ENCODE data around the gene TMEM169. TPM values are rescaled to one million over a fixed set of nuclear protein-coding genes. Genes with fewer than 3 reads are reported as not detected.
"Not testable (repeated sequence)": the region's sequence is repeated elsewhere in the genome, so short reads cannot be mapped to it uniquely, and the experiment has no call there.

The TMEM169 gene
- total RNA-seq, 2 donors from 2014 or later = 1.6 TPM

- Mint-ChIP-seq H3K27me3 (ENCODE audit: low read depth) (no peaks in the 10 kb centered on the region), H3K4me3 (peak overlapping the region in 1 of 2 donors; percentile 51), H3K27ac (peak overlapping the region; percentile 92), H3K4me1 (ENCODE audit: low read depth) (peaks cover 72% of the 10 kb centered on the region), H3K9me3 (no peaks in the 10 kb centered on the region), H3K36me3 (ENCODE audit: insufficient read depth in 2 of 2) (peaks cover 30 to 58% of the 10 kb centered on the region in 2 donors)
- DNase-seq (no peak), ATAC-seq (replicated peaks in 1 of 2) (peak; percentile 18 to 50)
These were observed 50.9 kb downstream of the TMEM169 start for GRCh38 chr2:216132585-216132984.

- peak overlapping the region in 1 of 2 donors; percentile 14 for H3K4me3 Mint-ChIP-seq
- H3K4me1 Mint-ChIP-seq (ENCODE audit: low read depth) = peaks cover 64% of the 10 kb centered on the region
- H3K9me3 Mint-ChIP-seq = no peaks in the 10 kb centered on the region
- ATAC-seq (replicated peaks in 1 of 2) (no peak), DNase-seq (no peak)
- H3K27me3 Mint-ChIP-seq (ENCODE audit: low read depth) = no peaks in the 10 kb centered on the region
- peaks cover 33 to 63% of the 10 kb centered on the region in 2 donors for H3K36me3 Mint-ChIP-seq (ENCODE audit: insufficient read depth in 2 of 2)
- H3K27ac Mint-ChIP-seq = peak overlapping the region; percentile 92
These were observed 51.7 kb downstream of the TMEM169 start for GRCh38 chr2:216133397-216133796.

DNA sequence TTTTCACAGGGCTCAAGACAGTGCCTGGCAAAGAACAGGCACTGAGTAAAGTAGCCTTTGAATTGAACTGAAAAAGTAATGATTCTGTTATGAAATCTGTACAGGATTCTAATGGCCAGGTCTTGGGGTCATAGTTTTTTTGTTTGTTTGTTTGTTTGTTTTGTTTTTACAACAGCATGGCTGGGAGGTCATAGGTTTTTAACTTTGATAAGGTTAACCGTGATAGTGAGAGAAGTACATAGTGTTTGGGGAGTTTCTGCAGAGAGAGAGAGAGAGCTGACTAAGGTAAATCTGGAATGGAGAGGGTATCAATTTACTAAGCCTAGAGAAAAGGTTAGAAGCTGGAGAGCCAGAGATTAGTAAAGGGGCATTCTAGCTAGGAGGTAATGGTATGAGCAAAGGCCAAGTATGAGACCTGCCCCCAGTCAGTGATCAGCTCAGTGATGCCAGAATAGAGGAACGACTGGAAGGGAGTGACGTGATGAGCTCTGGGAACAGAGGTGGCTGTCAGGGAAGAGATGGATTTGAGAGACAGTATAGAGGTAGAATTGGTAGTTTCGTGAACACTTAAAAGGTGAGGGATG is 53.3 kb downstream of the TMEM169 start:
- ATAC-seq (replicated peaks in 1 of 2) = peak; percentile 53 to 76

DNA sequence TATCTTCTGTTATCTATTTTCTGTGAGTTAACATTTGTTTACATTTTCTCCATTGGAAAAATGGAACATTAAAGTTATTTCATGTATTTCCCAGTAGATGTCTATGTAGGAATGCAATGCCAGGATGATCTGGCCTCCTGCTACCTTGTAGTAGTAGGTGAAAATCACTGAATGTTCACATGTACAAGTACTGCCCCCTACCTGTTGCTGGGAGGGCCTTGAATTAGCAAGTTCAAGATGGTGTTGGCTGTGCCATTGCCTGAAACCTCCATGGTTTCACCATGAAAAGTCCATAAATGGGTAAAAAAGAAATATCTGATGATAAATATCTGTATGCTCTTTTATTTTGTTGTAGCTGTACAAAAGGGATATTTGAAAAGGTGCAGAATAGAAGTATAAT is 58.2 kb downstream of the TMEM169 start:
- peaks cover 18 to 63% of the 10 kb centered on the region in 2 donors for H3K36me3 Mint-ChIP-seq (ENCODE audit: insufficient read depth in 2 of 2)
- no peak for ATAC-seq (replicated peaks in 1 of 2)
- H3K27ac Mint-ChIP-seq = peak overlapping the region; percentile 77
- no peaks in the 10 kb centered on the region for H3K27me3 Mint-ChIP-seq (ENCODE audit: low read depth)
- peaks cover 41% of the 10 kb centered on the region for H3K4me1 Mint-ChIP-seq (ENCODE audit: low read depth)
- peak in 1 of 2 donors; percentile 34 for DNase-seq
- no peak overlapping the region for H3K4me3 Mint-ChIP-seq
- H3K9me3 Mint-ChIP-seq = no peaks in the 10 kb centered on the region

More for the DNA sequence above, 53.3 kb downstream of the TMEM169 start:
- H3K27ac Mint-ChIP-seq = peak overlapping the region; percentile 88
- peaks cover 54% of the 10 kb centered on the region for H3K4me1 Mint-ChIP-seq (ENCODE audit: low read depth)
- DNase-seq = no peak
- no peaks in the 10 kb centered on the region for H3K27me3 Mint-ChIP-seq (ENCODE audit: low read depth)
- H3K9me3 Mint-ChIP-seq = no peaks in the 10 kb centered on the region
- H3K36me3 Mint-ChIP-seq (ENCODE audit: insufficient read depth in 2 of 2) = peaks cover 29 to 66% of the 10 kb centered on the region in 2 donors
- peak overlapping the region in 1 of 2 donors; percentile 47 for H3K4me3 Mint-ChIP-seq

GRCh38 chr2:216141516-216141915 is 59.8 kb downstream of the TMEM169 start:
- H3K9me3 Mint-ChIP-seq; ATAC-seq (replicated peaks in 1 of 2); DNase-seq; H3K27me3 Mint-ChIP-seq (ENCODE audit: low read depth); H3K4me3 Mint-ChIP-seq; H3K27ac Mint-ChIP-seq: not testable (repeated sequence)
- Mint-ChIP-seq H3K36me3 (ENCODE audit: insufficient read depth in 2 of 2) (peaks cover 7 to 47% of the 10 kb centered on the region in 2 donors), H3K4me1 (ENCODE audit: low read depth) (peaks cover 27% of the 10 kb centered on the region)

GRCh38 chr2:216142540-216142939 is 60.8 kb downstream of the TMEM169 start:
- Mint-ChIP-seq H3K27ac (peak overlapping the region; percentile 20), H3K9me3 (no peaks in the 10 kb centered on the region), H3K4me3 (no peak overlapping the region), H3K4me1 (ENCODE audit: low read depth) (peaks cover 36% of the 10 kb centered on the region), H3K36me3 (ENCODE audit: insufficient read depth in 2 of 2) (peaks cover 12 to 53% of the 10 kb centered on the region in 2 donors), H3K27me3 (ENCODE audit: low read depth) (no peaks in the 10 kb centered on the region)
- peak; percentile 96 to 98 for ATAC-seq (replicated peaks in 1 of 2)
- peak; percentile 21 to 49 for DNase-seq

GRCh38 chr2:216144372-216144771 is 62.7 kb downstream of the TMEM169 start:
- Mint-ChIP-seq H3K36me3 (ENCODE audit: insufficient read depth in 2 of 2) (peaks cover 9 to 53% of the 10 kb centered on the region in 2 donors), H3K27ac (no peak overlapping the region), H3K4me3 (no peak overlapping the region), H3K4me1 (ENCODE audit: low read depth) (peaks cover 53% of the 10 kb centered on the region), H3K27me3 (ENCODE audit: low read depth) (no peaks in the 10 kb centered on the region), H3K9me3 (no peaks in the 10 kb centered on the region)
- no peak for DNase-seq
- ATAC-seq (replicated peaks in 1 of 2) = no peak

DNA sequence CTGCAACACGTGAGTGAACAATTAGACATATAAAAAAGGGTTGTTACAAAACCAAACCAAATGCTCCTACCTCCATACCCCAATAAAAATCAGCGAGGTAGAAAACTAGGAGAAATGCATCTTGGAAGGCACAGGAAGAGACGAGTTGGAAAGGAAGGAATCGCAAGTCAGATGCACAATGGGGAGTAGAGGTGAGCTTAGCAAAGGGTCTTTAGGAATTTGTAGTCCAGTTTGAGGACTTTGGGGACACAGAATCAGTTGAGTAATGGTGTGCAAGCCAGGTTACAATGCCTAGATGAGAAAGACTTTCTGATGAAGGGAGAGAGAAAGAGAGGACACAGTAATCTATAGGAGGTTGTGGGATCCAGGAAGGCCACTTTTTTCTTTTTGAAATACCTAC is 63.1 kb downstream of the TMEM169 start:
- ATAC-seq (replicated peaks in 1 of 2) (no peak), DNase-seq (no peak)
- Mint-ChIP-seq H3K36me3 (ENCODE audit: insufficient read depth in 2 of 2) (peaks cover 14 to 54% of the 10 kb centered on the region in 2 donors), H3K27ac (no peak overlapping the region), H3K9me3 (no peaks in the 10 kb centered on the region), H3K27me3 (ENCODE audit: low read depth) (no peaks in the 10 kb centered on the region), H3K4me3 (no peak overlapping the region), H3K4me1 (ENCODE audit: low read depth) (peaks cover 58% of the 10 kb centered on the region)

DNA sequence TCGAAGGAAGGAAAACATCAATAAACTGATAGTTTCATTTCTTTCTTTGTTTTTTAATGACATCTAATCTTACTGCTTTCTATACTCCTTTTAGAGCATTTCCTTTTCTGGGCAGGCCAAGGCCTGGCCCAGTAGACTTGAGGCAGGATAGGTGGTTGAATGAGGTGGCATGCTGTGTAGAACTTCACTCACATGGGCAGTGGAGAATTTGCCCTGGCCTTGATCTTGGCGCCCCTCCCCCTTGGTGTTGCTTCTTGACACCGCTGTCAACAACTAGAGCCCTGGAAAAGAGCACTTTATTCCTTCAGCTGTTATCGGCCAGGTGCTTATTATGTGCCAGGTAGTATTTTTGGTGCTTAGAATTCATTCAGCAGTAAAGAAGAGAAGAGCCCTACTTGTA is 64.9 kb downstream of the TMEM169 start:
- no peaks in the 10 kb centered on the region for H3K27me3 Mint-ChIP-seq (ENCODE audit: low read depth)
- DNase-seq (no peak), ATAC-seq (replicated peaks in 1 of 2) (no peak)
- no peak overlapping the region for H3K4me3 Mint-ChIP-seq
- H3K9me3 Mint-ChIP-seq = no peaks in the 10 kb centered on the region
- H3K36me3 Mint-ChIP-seq (ENCODE audit: insufficient read depth in 2 of 2) = peaks cover 15 to 55% of the 10 kb centered on the region in 2 donors
- H3K27ac Mint-ChIP-seq = no peak overlapping the region
- peaks cover 55% of the 10 kb centered on the region for H3K4me1 Mint-ChIP-seq (ENCODE audit: low read depth)

DNA sequence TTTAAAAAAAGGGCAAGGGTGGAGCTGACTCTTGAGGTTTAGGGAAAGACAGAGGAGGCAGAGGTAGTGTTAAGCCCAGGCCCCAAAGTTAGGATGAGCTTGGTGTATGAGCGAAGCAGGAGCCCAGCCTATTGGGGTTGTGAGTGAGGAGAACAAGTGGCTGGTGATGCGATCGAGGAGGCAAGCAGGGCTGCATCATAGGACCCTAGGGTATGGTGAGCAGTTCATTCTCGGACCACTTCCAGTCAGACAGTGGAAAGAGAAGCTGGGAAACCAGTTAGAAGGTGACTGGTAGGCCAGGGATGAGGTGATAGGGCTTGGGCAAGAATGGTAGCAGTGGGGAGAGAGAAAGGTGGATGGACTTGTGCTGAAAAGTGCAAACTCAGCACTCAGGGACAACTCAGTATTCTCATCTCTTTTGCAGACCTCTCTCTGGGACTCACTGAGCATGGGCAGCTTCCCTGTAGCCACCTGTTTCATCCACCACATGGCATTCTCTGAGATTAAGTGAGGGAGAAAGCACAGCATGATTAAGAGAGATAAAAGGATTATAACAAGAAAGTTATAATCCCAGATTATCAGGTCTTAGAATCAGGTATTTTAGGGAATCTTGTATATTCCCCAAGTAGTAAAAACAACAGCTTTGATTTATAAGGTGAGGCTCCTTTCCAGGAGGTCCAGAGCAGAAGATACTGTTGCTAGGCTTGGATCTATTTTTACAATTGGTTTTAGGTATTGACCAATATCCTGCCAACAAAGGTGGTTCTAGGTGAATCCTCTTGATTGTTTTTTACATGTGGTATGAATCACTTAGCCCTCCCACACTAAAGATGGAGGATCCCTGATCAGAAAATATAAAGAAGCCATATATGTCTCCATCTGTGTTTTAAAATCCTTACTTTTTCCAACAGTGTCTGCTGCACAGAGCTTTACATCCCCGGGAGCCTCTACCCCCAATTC is 65.7 kb downstream of the TMEM169 start:
- Mint-ChIP-seq H3K27ac (no peak overlapping the region), H3K9me3 (no peaks in the 10 kb centered on the region), H3K36me3 (ENCODE audit: insufficient read depth in 2 of 2) (peaks cover 15 to 54% of the 10 kb centered on the region in 2 donors), H3K27me3 (ENCODE audit: low read depth) (no peaks in the 10 kb centered on the region), H3K4me1 (ENCODE audit: low read depth) (peaks cover 50% of the 10 kb centered on the region), H3K4me3 (no peak overlapping the region)
- ATAC-seq (replicated peaks in 1 of 2) = peak; percentile 44 to 68
- no peak for DNase-seq

- peak overlapping the region; percentile 7 for H3K27ac Mint-ChIP-seq
- no peak for ATAC-seq (replicated peaks in 1 of 2)
- no peaks in the 10 kb centered on the region for H3K9me3 Mint-ChIP-seq
- peaks cover 21 to 60% of the 10 kb centered on the region in 2 donors for H3K36me3 Mint-ChIP-seq (ENCODE audit: insufficient read depth in 2 of 2)
- DNase-seq = no peak
- no peaks in the 10 kb centered on the region for H3K27me3 Mint-ChIP-seq (ENCODE audit: low read depth)
- H3K4me3 Mint-ChIP-seq = no peak overlapping the region
- H3K4me1 Mint-ChIP-seq (ENCODE audit: low read depth) = peaks cover 45% of the 10 kb centered on the region
These were observed 67.3 kb downstream of the TMEM169 start for GRCh38 chr2:216148983-216149382.

GRCh38 chr2:216149741-216150140 is 68.0 kb downstream of the TMEM169 start:
- H3K36me3 Mint-ChIP-seq (ENCODE audit: insufficient read depth in 2 of 2) = peaks cover 23 to 62% of the 10 kb centered on the region in 2 donors
- no peaks in the 10 kb centered on the region for H3K9me3 Mint-ChIP-seq
- H3K4me1 Mint-ChIP-seq (ENCODE audit: low read depth) = peaks cover 45% of the 10 kb centered on the region
- H3K4me3 Mint-ChIP-seq = no peak overlapping the region
- no peak for ATAC-seq (replicated peaks in 1 of 2)
- no peaks in the 10 kb centered on the region for H3K27me3 Mint-ChIP-seq (ENCODE audit: low read depth)
- no peak for DNase-seq
- peak overlapping the region; percentile 76 for H3K27ac Mint-ChIP-seq

DNA sequence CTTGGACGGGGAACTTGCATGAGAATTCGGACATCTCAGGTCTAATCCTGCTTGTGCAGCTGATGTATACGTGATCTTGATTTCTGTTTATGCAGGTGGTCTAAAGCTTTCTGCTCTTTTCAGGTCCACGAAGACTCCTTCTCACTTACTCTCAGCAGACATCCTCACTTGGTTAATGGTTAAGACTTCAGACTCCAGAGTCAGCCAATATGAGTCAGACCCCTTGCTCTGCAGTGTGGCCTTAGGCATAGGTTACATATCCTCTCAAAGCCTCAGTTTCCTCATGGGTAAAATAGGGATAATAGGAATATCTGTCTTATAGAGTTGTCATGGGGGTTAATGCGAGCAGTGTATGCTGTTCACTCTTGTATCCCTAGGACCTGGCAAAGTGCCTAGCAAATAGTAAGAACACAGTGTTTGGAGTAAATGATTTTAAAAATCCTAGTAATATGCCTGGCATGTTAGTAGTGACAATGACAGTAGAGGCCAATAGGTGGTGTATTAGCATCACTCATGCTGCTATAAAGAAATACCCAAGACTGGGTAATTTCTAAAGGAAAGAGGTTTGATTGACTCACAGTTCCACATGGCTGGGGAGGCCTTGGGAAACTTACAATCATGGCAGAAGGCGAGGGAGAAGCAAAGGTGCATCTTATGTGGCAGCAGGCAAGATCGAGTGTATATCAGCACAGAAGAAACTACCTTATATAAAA is 69.8 kb downstream of the TMEM169 start:
- peak overlapping the region; percentile 76 for H3K27ac Mint-ChIP-seq
- no peaks in the 10 kb centered on the region for H3K27me3 Mint-ChIP-seq (ENCODE audit: low read depth)
- H3K36me3 Mint-ChIP-seq (ENCODE audit: insufficient read depth in 2 of 2) = peaks cover 27 to 67% of the 10 kb centered on the region in 2 donors
- no peak overlapping the region for H3K4me3 Mint-ChIP-seq
- ATAC-seq (replicated peaks in 1 of 2) (peak; percentile 25 to 34), DNase-seq (no peak)
- peaks cover 44% of the 10 kb centered on the region for H3K4me1 Mint-ChIP-seq (ENCODE audit: low read depth)
- no peaks in the 10 kb centered on the region for H3K9me3 Mint-ChIP-seq

Data from activated T-cell treated with anti-CD3 and anti-CD28 coated beads, Interleukin-2, amount 50 U/mL, for 72 hours (primary cell).